HUES64 (cell line): ENCODE data around the gene THADA.

Source experiments
- H3K27ac ChIP-seq: 2 replicates; pipeline ENCODE4 v1.7.0; 2013; ENCODE audit warnings: low read depth, low read length, inconsistent platforms
- H3K27me3 ChIP-seq: 2 replicates; pipeline ENCODE4 v1.6.1; 2013; ENCODE audit warnings: mild to moderate bottlenecking, low read length; ENCODE audit not compliant: insufficient read depth
- H3K36me3 ChIP-seq: 2 replicates; pipeline ENCODE4 v1.6.1; 2013; ENCODE audit warnings: mild to moderate bottlenecking, low read length; ENCODE audit not compliant: insufficient read depth
- H3K4me1 ChIP-seq: 2 replicates; pipeline ENCODE4 v1.6.1; 2013; ENCODE audit warnings: mild to moderate bottlenecking, low read length, moderate library complexity; ENCODE audit not compliant: insufficient read depth
- H3K4me3 ChIP-seq: 2 replicates; pipeline ENCODE4 v1.5.1; 2013; ENCODE audit warnings: mild to moderate bottlenecking, low read length, moderate library complexity
- H3K9ac ChIP-seq: 2 replicates; pipeline ENCODE4 v1.6.1; 2013; ENCODE audit warnings: mild to moderate bottlenecking, low read depth, low read length
- H3K9me3 ChIP-seq: 2 replicates; pipeline ENCODE4 v1.6.1; 2013; ENCODE audit warnings: low read depth, low read length; ENCODE audit not compliant: insufficient read depth
- WGBS: fragments of 150-250, 120-280 bp; methylation state at CpG from one replicate; pipeline ENCODE4 v1.1.7; 2013; ENCODE audit warnings: missing lambda C conversion rate; 5-methylcytosine and 5-hydroxymethylcytosine counted together

The THADA gene

GRCh38 chr2:43228756-43229659 lies 366.8 kb downstream of the THADA start:
- no peak overlapping the region for H3K9ac ChIP-seq

DNA sequence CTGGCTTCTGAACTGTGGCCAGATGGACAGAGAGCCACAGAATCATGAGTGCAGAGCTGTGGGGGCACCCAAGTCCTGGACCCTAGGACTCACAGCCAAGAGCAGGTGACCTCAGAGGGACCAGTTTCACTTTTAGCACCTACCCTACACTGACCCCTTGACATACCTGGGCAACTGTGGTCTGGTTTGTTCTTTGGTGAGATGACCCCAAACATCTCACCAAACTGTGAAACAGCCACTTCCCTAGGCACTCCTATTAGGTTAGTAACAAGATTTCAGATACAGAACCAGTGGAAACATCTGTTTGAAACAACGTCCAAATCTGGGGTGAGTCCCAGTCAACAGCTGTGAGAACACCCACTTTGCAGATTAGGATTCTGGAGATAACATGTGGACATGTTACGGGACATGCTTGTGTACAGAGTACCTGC lies 367.5 kb downstream of the THADA start:
- no peak overlapping the region for H3K9ac ChIP-seq
- H3K4me1 ChIP-seq = peaks cover 19% of the 10 kb centered on the region
- H3K4me3 ChIP-seq = no peak overlapping the region
- no peak overlapping the region for H3K27ac ChIP-seq
- WGBS = 87% methylated on average over 2 of the region's 2 CpGs
- no peaks in the 10 kb centered on the region for H3K9me3 ChIP-seq
- H3K36me3 ChIP-seq = peaks cover 16% of the 10 kb centered on the region
- H3K27me3 ChIP-seq = no peaks in the 10 kb centered on the region

More at GRCh38 chr2:43228756-43229659, 366.8 kb downstream of the THADA start:
- Histone ChIP-seq H3K27me3 (no peaks in the 10 kb centered on the region), H3K4me1 (peaks cover 14% of the 10 kb centered on the region), H3K9me3 (no peaks in the 10 kb centered on the region), H3K4me3 (no peak overlapping the region), H3K27ac (no peak overlapping the region; the same call in 1 of the 2 replicates), H3K36me3 (peaks cover 9% of the 10 kb centered on the region)
- 87% methylated on average over 5 of the region's 6 CpGs for WGBS

DNA sequence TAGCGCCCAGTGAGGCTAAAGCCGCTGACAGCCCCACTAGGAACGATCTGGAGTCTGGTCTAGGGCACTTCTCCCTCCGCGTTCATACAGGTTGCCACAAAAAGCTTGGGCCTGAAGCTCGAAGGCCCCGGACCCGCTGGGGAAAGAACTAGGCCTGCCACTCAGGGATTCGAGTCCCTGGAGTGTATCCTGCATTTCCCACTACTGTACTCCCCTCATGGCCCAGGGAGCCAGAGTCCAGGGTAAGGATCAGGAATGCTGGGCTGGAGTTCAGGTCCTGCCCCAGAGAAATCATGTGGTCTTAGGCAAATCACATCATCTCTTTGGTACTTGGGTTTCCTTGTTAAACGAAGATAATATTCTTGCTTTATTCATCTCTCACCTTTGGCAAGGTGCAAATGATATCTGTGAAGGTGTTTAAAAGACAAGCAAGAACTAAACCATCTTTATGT lies 368.0 kb downstream of the THADA start:
- Histone ChIP-seq H3K4me1 (peaks cover 23% of the 10 kb centered on the region), H3K36me3 (peaks cover 21% of the 10 kb centered on the region), H3K27ac (peak overlapping the region; percentile 98), H3K4me3 (peak overlapping the region; percentile 94), H3K9me3 (no peaks in the 10 kb centered on the region), H3K9ac (peak overlapping the region; percentile 99), H3K27me3 (no peaks in the 10 kb centered on the region)
- 12% methylated on average over 9 of the region's 10 CpGs for WGBS

DNA sequence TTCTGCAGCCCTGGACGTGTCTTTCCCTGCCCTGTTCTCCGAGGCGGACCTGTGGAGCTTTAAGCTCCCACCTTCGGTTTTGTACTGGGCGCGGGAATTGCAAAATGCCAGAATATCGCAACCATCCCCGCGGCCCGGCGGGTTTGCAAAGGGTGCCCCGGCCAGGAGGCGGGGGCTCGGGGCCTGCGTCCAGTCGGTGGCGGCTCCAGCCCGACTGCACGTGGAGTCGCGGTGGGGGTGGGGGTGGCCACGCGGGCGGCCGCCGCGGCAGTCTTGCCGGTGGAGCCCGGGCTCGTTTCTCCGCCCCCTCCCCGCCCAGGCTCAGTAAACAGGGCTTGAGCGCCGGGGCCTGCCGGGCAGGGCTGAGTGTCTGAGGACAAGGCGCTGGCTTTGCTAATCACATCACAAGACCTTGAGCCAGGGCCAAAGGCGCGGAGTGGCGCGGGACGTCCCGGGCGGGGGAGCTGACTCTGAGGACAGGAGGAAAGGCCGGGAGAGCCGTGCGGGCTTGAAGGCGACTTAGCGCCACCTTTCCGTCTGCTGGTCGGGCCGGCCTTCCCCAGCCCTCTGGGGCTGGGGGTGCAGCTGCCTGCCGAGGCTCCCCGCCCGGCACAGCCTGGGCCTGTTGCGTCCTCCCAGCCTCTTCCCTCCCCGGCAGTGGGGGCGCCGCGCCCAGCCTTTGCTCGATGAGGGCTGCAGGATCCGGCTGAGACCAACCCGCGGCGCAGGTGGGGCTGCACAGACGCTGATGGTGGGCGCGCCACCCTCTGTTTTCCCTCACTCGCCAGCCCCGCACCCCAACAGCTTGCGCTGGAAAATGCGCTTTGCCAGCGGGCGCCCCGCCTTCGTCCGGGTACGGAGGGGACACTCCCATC lies 368.6 kb downstream of the THADA start:
- Histone ChIP-seq H3K36me3 (peaks cover 28% of the 10 kb centered on the region), H3K4me1 (peaks cover 30% of the 10 kb centered on the region), H3K27me3 (no peaks in the 10 kb centered on the region), H3K9ac (peak overlapping the region; percentile 99), H3K27ac (peak overlapping the region; percentile 98), H3K9me3 (no peaks in the 10 kb centered on the region), H3K4me3 (peak overlapping the region; percentile 94)
- under 1% methylated on average over 77 of the region's 77 CpGs for WGBS

GRCh38 chr2:43226558-43226954 lies 369.3 kb downstream of the THADA start, which contains the start of gene ZFP36L2:
Gene ZFP36L2 (minus strand): TSS chr2:43226606. CDS start chr2:43226315, 291 bp downstream.
- peaks cover 32% of the 10 kb centered on the region for H3K4me1 ChIP-seq
- H3K9ac ChIP-seq = peak within 1 kb of the TSS; percentile 99
- H3K27me3 ChIP-seq = no peaks in the 10 kb centered on the region
- H3K9me3 ChIP-seq = no peaks in the 10 kb centered on the region
- peaks cover 30% of the 10 kb centered on the region for H3K36me3 ChIP-seq
- peak within 1 kb of the TSS; percentile 94 for H3K4me3 ChIP-seq
- peak within 1 kb of the TSS; percentile 98 for H3K27ac ChIP-seq
- WGBS = under 1% methylated on average over 58 of the region's 58 CpGs

GRCh38 chr2:43225788-43226557 lies 369.9 kb downstream of the THADA start:
- Histone ChIP-seq H3K27me3 (no peaks in the 10 kb centered on the region), H3K9ac (peak overlapping the region; percentile 99), H3K36me3 (peaks cover 30% of the 10 kb centered on the region), H3K4me1 (peaks cover 36% of the 10 kb centered on the region), H3K9me3 (no peaks in the 10 kb centered on the region), H3K4me3 (peak overlapping the region; percentile 94), H3K27ac (peak overlapping the region; percentile 98)
- under 1% methylated on average over 80 of the region's 80 CpGs for WGBS

DNA sequence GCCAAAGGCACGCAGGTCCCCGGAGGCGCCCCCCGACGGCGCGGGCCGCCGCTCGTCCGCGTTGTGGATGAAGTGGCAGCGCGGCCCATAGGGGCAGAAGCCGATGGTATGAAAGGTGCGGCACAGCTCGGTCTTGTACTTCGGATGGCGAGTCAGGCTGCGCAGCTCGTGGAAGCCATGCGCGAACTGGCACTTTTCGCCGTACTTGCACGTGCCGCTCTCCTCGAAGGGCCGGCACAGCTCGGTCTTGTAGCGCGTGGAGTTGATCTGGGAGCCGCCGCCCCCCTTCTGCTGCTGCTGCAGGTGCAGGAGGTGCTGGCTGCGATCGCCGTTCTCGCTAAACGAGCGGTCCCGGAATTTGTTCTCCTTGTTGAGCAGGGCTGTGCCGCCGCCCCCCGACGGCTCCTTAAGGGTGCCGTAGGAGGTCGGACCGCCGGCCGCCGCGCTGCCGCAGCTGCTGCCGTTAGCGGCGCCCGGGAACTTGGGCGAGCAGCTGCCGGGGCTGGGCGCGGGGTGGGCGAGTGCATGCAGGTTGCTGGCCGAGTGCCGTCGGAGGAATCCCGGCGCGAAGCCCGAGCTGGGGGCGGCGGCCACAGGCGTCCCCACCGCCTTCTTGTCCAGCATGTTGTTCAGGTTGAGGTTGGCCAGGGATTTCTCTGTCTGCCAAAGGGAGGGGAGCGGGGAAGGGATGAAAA lies 370.6 kb downstream of the THADA start:
- Histone ChIP-seq H3K4me1 (peaks cover 36% of the 10 kb centered on the region), H3K9me3 (no peaks in the 10 kb centered on the region), H3K36me3 (peaks cover 30% of the 10 kb centered on the region), H3K27ac (peak overlapping the region; percentile 98; the same call in 1 of the 2 replicates), H3K9ac (peak overlapping the region; percentile 99), H3K4me3 (peak overlapping the region; percentile 94), H3K27me3 (no peaks in the 10 kb centered on the region)
- WGBS = 1% methylated on average over 74 of the region's 74 CpGs

GRCh38 chr2:43224571-43225092 lies 371.2 kb downstream of the THADA start:
- Histone ChIP-seq H3K36me3 (peaks cover 30% of the 10 kb centered on the region), H3K9ac (peak overlapping the region; percentile 99), H3K4me1 (peaks cover 39% of the 10 kb centered on the region), H3K27me3 (no peaks in the 10 kb centered on the region), H3K4me3 (peak overlapping the region; percentile 94), H3K9me3 (no peaks in the 10 kb centered on the region), H3K27ac (peak overlapping the region; percentile 98; the same call in 1 of the 2 replicates)
- 2% methylated on average over 74 of the region's 74 CpGs for WGBS

GRCh38 chr2:43224131-43224570 lies 371.7 kb downstream of the THADA start:
- peak overlapping the region; percentile 99 for H3K9ac ChIP-seq
- H3K27me3 ChIP-seq = no peaks in the 10 kb centered on the region
- peak overlapping the region; percentile 94 for H3K4me3 ChIP-seq
- peak overlapping the region; percentile 58; the same call in 1 of the 2 replicates for H3K27ac ChIP-seq
- peaks cover 42% of the 10 kb centered on the region for H3K4me1 ChIP-seq
- H3K9me3 ChIP-seq = no peaks in the 10 kb centered on the region
- under 1% methylated on average over 41 of the region's 41 CpGs for WGBS
- H3K36me3 ChIP-seq = peaks cover 30% of the 10 kb centered on the region
